Activated CD8-positive, alpha-beta memory T cell treated with anti-CD3 and anti-CD28 coated beads, Interleukin-2, amount 50 U/mL, for 1 hour (primary cell): Measurements from ENCODE around the gene AMPD2.
"Not testable (repeated sequence)": the region's sequence is repeated elsewhere in the genome, so short reads cannot be mapped to it uniquely, and the experiment has no call there.

Experiments used
- DNase-seq: peaks from one replicate; pipeline ENCODE4 v3.0.0-alpha.2; 2020; ENCODE audit errors: extremely low read depth

The AMPD2 gene

GRCh38 chr1:109652402-109652801, 32.8 kb downstream of the AMPD2 start:
- no peak for DNase-seq

- no peak for DNase-seq
Measured at GRCh38 chr1:109653306-109653705, 33.7 kb downstream of the AMPD2 start.

GRCh38 chr1:109654519-109654918, 34.9 kb downstream of the AMPD2 start:
- DNase-seq, result no peak

GRCh38 chr1:109655615-109656519, 36.2 kb downstream of the AMPD2 start, which contains the start of gene GSTM4:
Gene GSTM4 (plus strand): TSS chr1:109656099. CDS start chr1:109656390, 291 bp downstream.
- no peak for DNase-seq

GRCh38 chr1:109657395-109657794, 37.8 kb downstream of the AMPD2 start:
- DNase-seq, result no peak

- no peak for DNase-seq
Measured at GRCh38 chr1:109657970-109658369, 38.3 kb downstream of the AMPD2 start.

GRCh38 chr1:109658533-109659042, 39.0 kb downstream of the AMPD2 start:
- no peak for DNase-seq

GRCh38 chr1:109659145-109659544, 39.5 kb downstream of the AMPD2 start:
- no peak for DNase-seq

GRCh38 chr1:109659997-109660690, 40.5 kb downstream of the AMPD2 start:
- no peak for DNase-seq

GRCh38 chr1:109660691-109661026, 41.0 kb downstream of the AMPD2 start:
- not testable (repeated sequence) for DNase-seq

GRCh38 chr1:109661391-109661790, 41.8 kb downstream of the AMPD2 start:
- DNase-seq, result no peak

GRCh38 chr1:109664671-109665070, 45.0 kb downstream of the AMPD2 start:
- no peak for DNase-seq

- peak; percentile 44 for DNase-seq
Measured at GRCh38 chr1:109667452-109668122, 48.0 kb downstream of the AMPD2 start, which contains the start of gene GSTM2. Gene GSTM2 (plus strand): TSS chr1:109668057. CDS start chr1:109668116, 59 bp downstream.

- DNase-seq, result no peak
Measured at GRCh38 chr1:109668123-109668775, 48.6 kb downstream of the AMPD2 start.

- DNase-seq, result no peak
Measured at GRCh38 chr1:109669246-109669948, 49.8 kb downstream of the AMPD2 start.

GRCh38 chr1:109669949-109670302, 50.3 kb downstream of the AMPD2 start:
- not testable (repeated sequence) for DNase-seq

- DNase-seq, result no peak
Measured at GRCh38 chr1:109671067-109671466, 51.4 kb downstream of the AMPD2 start.

GRCh38 chr1:109673861-109674260, 54.2 kb downstream of the AMPD2 start:
- DNase-seq, result not testable (repeated sequence)

GRCh38 chr1:109676683-109677381, 57.2 kb downstream of the AMPD2 start:
- DNase-seq, result not testable (repeated sequence)

- DNase-seq, result no peak
Measured at GRCh38 chr1:109677459-109677858, 57.8 kb downstream of the AMPD2 start.
